HFF-Myc (cell line): Measurements from ENCODE around the gene ARMC2.

Experiments
- DNase-seq: peaks from one replicate; pipeline ENCODE4 v3.0.0-alpha.2; 2011; ENCODE audit warnings: low read depth; ENCODE audit errors: extremely low read depth
- H3K4me3 ChIP-seq: replicated peaks from 2 replicates; pipeline ENCODE4 v1.5.1; 2011; ENCODE audit warnings: low read depth, mild to moderate bottlenecking, control low read depth, low read length
- TF ChIP-seq, protein P1 (sequence below): IDR thresholded peaks from 2 replicates; pipeline ENCODE4 v1.5.1; 2012; ENCODE audit warnings: mild to moderate bottlenecking, low read depth, low read length, control low read depth; ENCODE audit errors: missing control alignments

ARMC2 gene

DNA sequence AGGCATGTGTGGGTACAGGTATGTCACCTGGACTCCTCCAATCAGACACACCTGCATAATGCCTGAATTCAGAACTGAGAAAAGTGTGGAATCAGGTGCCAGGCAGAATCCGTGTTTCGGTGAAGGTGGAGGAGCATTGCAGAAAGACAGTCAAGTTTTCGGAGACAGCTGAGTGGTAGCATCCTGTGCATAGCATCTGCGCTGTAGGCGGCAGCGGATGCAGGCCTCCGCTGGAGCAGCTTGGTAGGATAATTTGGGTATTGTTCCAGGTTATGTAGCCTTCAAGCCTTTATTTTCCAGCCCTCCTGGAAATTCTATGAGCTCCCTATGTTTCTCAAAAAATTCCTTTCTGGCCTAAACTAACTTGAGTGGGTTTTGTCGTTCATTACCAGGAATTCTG is 15.5 kb upstream of the ARMC2 start:
- H3K4me3 ChIP-seq: no peak overlapping the region
- TF ChIP-seq, protein P1, sequence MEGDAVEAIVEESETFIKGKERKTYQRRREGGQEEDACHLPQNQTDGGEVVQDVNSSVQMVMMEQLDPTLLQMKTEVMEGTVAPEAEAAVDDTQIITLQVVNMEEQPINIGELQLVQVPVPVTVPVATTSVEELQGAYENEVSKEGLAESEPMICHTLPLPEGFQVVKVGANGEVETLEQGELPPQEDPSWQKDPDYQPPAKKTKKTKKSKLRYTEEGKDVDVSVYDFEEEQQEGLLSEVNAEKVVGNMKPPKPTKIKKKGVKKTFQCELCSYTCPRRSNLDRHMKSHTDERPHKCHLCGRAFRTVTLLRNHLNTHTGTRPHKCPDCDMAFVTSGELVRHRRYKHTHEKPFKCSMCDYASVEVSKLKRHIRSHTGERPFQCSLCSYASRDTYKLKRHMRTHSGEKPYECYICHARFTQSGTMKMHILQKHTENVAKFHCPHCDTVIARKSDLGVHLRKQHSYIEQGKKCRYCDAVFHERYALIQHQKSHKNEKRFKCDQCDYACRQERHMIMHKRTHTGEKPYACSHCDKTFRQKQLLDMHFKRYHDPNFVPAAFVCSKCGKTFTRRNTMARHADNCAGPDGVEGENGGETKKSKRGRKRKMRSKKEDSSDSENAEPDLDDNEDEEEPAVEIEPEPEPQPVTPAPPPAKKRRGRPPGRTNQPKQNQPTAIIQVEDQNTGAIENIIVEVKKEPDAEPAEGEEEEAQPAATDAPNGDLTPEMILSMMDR: no peak
- DNase-seq: no peak

DNA sequence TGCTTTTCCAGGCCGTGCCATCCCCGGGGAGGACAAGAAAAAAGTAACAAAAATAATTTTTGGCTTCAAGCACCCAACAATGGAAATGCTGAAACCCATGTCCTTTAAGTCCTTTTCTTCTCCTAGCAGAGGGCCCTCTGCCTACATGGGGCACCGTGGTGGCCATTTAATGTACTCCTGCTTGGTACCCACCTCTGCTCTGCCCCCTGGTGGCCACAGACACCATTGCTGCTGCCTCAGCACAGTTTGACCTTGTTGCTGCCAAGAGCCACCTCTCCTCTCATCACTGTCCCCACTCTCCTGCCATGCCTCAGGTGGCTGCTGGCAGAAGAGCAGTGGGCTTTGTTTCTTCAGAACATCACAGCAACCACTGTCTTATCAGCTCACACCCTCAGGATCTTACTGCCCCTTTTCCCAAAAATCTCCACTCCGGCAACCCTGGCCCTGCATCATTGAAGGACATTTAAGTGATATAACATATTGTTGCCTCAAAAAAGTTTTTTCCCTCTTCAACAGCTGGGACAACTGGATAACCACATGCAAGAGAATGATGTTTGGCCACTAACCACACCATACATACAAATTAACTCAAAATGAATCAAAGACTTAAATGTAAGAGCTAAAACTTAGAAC is 12.9 kb upstream of the ARMC2 start:
- peak; percentile 49 for DNase-seq
- TF ChIP-seq, protein P1: peak; percentile 90
- H3K4me3 ChIP-seq: no peak overlapping the region

DNA sequence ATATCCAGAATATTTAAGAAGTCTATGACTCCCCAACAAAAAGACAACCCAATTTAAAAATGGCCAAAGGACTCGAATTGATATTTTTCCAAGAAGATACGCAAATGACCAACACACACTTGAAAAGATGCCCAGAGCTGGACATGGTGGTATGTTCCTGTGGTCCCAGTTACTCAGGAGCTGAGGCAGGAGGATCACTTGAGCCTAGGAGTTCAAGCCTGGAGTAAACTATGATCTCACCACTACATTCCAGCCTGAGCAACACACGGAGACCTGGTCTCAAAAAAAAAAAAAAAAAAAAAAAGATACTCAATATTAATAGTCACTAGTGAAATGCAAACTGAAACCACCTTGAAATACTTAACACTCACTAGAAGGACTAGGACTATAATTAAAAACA is 12.2 kb upstream of the ARMC2 start:
- TF ChIP-seq, protein P1: no peak
- no peak for DNase-seq
- H3K4me3 ChIP-seq: no peak overlapping the region

DNA sequence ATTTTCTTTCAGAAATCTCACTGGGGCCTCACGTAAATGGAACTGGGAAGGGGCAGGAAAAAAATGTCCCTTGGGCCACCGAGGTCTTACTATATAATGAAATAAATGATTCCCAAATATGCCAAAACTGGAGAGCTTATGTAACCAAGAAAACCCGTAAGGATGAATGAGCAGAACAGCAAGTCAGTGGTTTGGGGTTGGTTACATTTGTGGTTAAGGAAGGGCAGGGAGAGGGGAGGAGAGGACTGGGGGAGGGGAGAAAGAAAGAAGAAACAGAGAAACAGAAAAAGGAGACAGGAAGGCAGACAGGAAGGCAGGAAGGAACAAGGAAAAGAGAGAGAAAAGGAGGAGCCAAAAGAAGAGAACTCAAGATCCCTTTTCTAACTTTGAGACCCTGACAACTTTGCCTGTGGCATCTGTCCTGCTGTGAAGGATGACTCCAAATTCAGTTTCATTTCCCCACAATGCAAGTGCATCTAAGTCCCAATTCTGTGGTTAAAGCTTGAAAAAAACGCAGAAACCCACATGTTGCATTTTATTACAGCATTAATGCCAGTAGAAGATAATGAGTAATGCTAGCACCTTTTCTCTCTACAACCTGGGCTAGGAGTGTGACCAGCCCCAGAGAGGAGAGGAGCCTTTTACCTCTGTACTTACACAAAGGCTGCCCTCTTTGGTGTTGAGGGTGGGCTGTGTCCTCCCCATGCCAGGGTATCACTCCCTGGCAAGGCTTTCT is 10.8 kb upstream of the ARMC2 start:
- H3K4me3 ChIP-seq: no peak overlapping the region
- DNase-seq: no peak
- TF ChIP-seq, protein P1: no peak

DNA sequence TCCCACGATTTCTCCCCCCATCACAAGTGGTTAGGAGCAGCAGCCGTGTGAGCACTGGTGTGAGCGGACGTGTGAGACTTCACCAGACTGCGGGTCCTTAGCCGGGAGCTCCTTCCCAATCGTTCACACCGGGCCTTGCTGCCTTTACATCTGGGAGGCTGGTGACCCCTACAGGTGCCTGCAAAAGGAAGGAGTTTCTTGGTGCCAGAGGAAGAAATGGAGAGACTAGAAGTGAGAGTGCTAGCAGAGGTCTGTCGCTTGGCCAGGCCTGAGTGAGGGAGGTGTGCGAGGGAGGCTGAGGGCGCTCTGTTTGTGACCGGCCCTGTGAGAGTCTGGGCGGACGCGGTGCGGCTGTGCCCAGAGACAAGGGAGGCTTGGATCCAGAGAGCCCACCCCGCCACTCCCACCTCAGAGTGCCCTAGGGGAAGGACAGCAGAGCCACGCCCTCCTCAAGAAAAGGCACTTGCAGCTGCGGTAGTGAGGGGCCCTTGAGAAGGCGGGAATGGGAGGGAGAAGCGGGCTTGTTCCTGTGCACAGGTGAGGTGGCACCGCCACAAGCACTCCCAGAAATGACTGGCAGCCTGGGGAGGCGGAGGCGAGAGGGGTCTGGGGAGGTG is 10.0 kb upstream of the ARMC2 start:
- no peak for DNase-seq
- H3K4me3 ChIP-seq: no peak overlapping the region
- TF ChIP-seq, protein P1: peak; percentile 10

DNA sequence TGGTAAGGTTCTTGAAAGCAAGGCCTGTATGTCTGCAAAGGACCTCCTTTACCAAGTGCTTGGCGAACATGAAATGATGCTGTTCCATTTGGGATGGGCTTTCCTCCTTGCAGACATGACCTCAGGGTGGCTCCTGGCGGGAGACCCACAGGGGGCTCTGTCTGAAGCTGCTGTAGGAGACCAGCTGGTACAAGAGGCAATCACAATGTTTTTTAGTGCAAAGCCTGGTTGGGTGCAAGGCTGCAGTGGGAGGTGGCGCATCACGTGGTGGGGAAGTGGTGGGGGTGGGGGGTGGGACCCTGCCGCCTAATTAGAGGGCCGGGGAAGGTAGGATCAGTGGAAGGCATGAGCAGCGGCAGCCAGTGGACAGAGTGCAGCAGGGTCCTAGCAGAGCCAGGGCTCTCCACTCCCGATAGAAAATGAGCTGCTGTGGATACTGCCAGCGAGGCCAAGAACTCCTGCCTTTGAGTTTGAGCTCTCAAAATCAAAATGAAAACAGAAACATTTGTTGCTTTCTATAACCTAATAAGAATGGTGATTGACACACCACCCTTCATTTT is 9.1 kb upstream of the ARMC2 start:
- no peak overlapping the region for H3K4me3 ChIP-seq
- DNase-seq: no peak
- TF ChIP-seq, protein P1: no peak
